GM21529 (cell line): ENCODE data around the gene CAMK2A.

Experiments used
- ATAC-seq: cut with Tn5 transposase; IDR thresholded peaks from one replicate; pipeline ENCODE4 v1.9.1; 2021; ENCODE audit not compliant: unreplicated experiment

Gene CAMK2A

DNA sequence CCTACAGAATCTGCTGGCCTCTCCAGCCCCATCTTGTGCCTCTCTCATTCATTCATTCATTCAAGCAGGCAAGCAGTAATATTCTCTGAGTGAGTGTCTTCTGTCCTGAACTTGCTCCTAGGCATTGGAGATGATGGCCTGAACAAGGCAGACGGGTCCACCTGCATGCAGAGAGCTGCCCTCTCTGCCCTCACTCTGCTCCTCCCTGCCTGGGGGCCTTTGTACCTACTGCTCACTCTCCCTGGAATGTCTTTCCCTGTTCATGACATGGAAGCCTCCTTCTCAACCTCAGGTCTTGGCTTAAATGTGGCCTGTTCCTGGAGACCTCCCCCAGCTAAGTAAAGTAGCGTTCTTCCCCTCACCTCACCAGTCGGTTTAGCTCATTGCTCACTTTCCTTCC is 116.4 kb downstream of the CAMK2A start:
- ATAC-seq = no peak

DNA sequence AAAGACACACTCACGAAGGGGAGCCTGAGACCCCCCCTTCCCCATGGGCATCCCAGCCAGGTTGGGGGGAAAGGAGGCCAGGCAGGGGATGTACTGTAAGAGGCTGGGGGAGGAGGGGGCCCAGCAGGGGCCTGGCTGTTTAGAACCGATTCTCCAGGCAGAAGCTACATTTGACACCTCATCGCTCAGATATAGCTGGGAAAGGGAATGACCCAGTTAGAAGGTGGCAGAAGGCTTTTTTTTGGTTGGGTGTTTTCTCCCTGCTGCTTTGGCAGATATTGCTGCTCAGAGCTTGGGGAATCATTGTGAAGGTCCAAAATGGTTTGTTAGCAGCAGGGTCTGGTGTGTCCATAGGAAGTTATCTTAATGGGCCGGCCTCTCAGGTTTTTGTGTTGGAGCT is 117.0 kb downstream of the CAMK2A start:
- ATAC-seq = no peak

DNA sequence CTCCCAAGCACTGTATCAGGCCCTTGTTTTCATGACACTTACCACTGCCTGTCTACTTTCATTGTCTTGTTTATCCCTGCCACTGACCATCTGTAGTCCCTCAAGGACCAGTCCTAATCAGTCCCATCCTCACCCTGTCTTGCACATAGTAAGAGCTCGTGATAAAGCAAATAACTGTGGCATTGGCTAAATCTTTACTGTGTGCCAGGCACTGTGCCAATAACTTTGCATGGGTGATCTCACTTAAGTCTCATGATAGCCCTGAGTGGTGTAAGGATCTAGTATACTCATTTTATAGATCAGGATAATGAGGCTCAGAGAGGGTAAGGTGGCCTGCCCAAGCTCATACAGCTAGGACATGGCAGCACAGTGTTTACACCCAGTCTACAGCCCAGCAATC is 117.4 kb downstream of the CAMK2A start:
- no peak for ATAC-seq
